C4-2B (cell line): Measurements from ENCODE around the gene KCNC1.

ENCODE experiments used
- H3K27ac ChIP-seq: fragments of 450-650 bp; 2 replicates; pipeline ENCODE4 v1.5.1; 2017
- CTCF ChIP-seq: fragments of 450-650 bp; conservative IDR thresholded peaks from 2 replicates; pipeline ENCODE4 v1.5.1; 2017; ENCODE audit warnings: mild to moderate bottlenecking
- ZFX ChIP-seq: fragments of 450-650 bp; IDR thresholded peaks from 2 replicates; pipeline ENCODE4 v1.6.1; 2017

Gene KCNC1

GRCh38 chr11:17822401-17822781 lies 87.8 kb downstream of the KCNC1 start:
- TF ChIP-seq ZFX (no peak), CTCF (no peak)
- no peak overlapping the region for H3K27ac ChIP-seq

- no peak overlapping the region for H3K27ac ChIP-seq
- TF ChIP-seq ZFX (no peak), CTCF (peak; percentile 30)
Observed at GRCh38 chr11:17827006-17827405, 92.4 kb downstream of the KCNC1 start.

- no peak overlapping the region for H3K27ac ChIP-seq
- TF ChIP-seq CTCF (no peak), ZFX (no peak)
Observed at GRCh38 chr11:17828311-17828751, 93.8 kb downstream of the KCNC1 start.

- no peak overlapping the region for H3K27ac ChIP-seq
- TF ChIP-seq CTCF: no peak
Observed at GRCh38 chr11:17831228-17831627, 96.6 kb downstream of the KCNC1 start.

GRCh38 chr11:17831883-17832282 lies 97.3 kb downstream of the KCNC1 start:
- TF ChIP-seq ZFX (no peak), CTCF (no peak)
- no peak overlapping the region for H3K27ac ChIP-seq
